Astrocyte (in vitro differentiated cells and primary cell): ENCODE measurements around the gene LRRTM4.

Experiments
- EZH2 ChIP-seq: IDR thresholded peaks from 2 replicates; pipeline ENCODE4 v1.6.1; 2012; ENCODE audit warnings: mild to moderate bottlenecking, low read length, inconsistent platforms; ENCODE audit not compliant: insufficient read depth
- TF ChIP-seq, protein P1 (sequence below): IDR thresholded peaks from 2 replicates; pipeline ENCODE4 v1.5.1; 2011; ENCODE audit warnings: low read depth, mild to moderate bottlenecking, inconsistent platforms, low read length, moderate library complexity; ENCODE audit not compliant: insufficient read depth

DNA sequence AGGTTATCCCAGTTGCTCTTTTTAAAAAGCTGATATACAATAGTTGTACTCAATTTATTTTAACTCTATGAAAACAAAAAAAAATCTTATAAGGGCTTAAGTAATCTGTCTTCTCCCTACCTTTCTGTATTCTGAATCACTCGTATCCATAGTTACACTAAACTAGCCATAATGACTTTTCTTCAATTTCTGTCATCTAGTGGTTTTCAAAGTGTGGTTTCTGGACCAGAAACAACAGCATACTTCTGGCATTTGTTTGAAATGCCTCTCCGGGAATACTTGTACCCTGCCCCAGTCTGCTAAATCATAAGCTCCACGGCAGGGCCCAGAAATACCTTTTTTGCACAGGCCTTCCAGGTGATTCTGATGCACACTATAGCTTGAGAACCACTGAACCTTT, 253.6 kb downstream of the LRRTM4 start:
- TF ChIP-seq, protein P1, sequence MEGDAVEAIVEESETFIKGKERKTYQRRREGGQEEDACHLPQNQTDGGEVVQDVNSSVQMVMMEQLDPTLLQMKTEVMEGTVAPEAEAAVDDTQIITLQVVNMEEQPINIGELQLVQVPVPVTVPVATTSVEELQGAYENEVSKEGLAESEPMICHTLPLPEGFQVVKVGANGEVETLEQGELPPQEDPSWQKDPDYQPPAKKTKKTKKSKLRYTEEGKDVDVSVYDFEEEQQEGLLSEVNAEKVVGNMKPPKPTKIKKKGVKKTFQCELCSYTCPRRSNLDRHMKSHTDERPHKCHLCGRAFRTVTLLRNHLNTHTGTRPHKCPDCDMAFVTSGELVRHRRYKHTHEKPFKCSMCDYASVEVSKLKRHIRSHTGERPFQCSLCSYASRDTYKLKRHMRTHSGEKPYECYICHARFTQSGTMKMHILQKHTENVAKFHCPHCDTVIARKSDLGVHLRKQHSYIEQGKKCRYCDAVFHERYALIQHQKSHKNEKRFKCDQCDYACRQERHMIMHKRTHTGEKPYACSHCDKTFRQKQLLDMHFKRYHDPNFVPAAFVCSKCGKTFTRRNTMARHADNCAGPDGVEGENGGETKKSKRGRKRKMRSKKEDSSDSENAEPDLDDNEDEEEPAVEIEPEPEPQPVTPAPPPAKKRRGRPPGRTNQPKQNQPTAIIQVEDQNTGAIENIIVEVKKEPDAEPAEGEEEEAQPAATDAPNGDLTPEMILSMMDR, result no peak
- TF ChIP-seq EZH2, result no peak
